Hematopoietic multipotent progenitor cell treated with erythropoietin and hydrocortisone succinate and interleukin-3 and kit ligand, for 4 days (in vitro differentiated cells): ENCODE data around the gene GSG1L2.

Experiments
- DNase-seq: peaks from one replicate; pipeline ENCODE4 v3.0.0-alpha.2; 2015

GSG1L2 gene

GRCh38 chr17:9821921-9822320 lies at the start of gene GSG1L2:
GSG1L2 (minus strand) TSS chr17:9822079; CDS start chr17:9822071, 8 bp downstream.
- no peak for DNase-seq

DNA sequence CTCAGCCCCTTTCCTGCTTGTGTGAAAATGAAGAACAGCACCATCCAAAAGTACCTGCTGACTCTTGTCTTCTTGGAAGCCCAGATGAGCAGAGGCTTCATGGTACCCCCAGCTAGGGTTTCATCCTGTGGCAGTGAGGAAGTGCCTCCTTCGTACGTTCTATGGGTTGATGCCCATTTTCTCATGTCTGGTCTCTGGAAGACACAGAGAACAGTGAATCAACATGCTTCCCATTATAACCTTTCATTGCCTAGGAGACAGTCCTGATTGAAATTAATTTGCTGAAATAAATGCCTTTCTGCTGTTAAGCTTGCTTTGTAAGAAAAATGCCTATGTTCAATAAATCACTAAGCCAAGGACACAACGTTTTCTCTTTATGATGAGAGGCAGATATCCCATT lies 46.7 kb upstream of the GSG1L2 start:
- DNase-seq: no peak

DNA sequence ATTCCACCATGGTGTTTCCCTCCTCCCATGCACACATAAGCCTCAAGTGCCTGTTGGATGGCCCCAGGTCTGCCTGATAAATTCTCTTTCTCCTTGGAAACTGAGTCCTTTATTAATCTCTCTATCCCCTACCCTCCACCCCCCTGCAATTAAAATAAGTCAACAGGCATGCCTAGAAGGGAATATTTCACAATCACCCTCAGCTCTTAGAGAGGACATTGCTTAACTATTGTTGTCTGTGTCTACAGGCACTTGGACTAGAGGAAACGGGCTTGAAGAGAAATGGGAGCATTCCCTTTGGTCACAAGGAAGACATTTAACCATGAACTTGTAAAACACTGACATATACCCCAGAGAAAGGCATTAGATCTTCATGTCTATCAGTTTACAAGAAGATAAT lies 43.7 kb upstream of the GSG1L2 start:
- DNase-seq: no peak

GRCh38 chr17:9862949-9863348 lies 41.1 kb upstream of the GSG1L2 start:
- DNase-seq: no peak

DNA sequence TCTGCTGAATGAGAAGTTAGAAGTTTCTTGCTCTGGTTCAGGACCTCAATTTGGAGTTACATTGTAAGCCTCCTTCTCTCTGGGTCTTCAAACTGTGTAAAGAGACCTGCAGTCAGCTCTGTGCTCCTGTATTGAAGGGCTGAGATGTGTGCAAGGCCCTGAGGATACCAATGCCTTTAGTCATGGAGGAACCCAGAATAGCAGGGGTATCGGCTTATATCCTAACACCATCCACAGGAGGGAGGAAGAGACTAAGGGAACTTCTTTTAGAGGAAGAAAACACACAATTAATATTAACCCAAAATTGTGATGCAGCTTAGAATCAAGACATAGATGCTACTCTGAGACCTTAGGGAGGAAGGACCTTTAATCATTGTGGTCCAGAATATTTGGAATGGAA lies 40.3 kb upstream of the GSG1L2 start:
- DNase-seq: no peak

GRCh38 chr17:9860851-9861250 lies 39.0 kb upstream of the GSG1L2 start:
- no peak for DNase-seq

DNA sequence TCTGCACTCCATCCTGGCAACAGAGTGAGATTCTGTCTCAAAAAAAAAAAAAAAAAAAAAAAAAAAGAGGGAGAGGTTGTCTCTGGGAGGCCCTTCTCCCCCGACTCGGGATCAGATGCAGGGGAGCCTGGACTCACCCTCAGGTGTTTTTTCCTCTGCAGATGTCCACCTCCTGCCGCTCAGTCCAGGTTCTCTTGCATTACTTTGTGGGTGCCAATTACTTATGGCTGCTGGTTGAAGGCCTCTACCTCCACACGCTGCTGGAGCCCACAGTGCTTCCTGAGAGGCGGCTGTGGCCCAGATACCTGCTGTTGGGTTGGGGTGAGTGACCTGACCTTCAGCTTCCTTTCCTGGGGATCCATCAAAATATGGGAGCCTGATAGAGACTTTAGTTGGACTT lies 37.9 kb upstream of the GSG1L2 start:
- DNase-seq: no peak

- no peak for DNase-seq
Observed at GRCh38 chr17:9855036-9855435, 33.2 kb upstream of the GSG1L2 start.

GRCh38 chr17:9854255-9854654 lies 32.4 kb upstream of the GSG1L2 start:
- no peak for DNase-seq

DNA sequence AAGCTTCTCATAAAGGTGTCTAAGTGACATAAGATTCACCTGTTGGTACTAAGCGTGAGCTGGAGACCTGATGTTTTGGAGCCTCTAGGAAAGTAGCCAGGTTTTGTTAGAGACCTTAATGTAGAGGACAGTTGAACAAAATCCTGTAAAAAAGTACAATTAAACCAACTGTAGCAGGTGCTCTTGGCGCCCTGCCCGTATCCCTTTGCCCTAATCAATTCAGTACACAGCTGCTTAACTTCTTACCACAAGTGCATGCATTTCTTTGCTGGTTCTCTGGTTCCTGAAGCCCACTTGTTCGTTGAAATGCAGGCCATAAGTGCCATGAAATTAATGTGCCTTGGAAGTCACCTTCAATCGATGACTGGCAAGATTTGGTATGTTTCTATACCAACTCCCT lies 28.3 kb upstream of the GSG1L2 start:
- no peak for DNase-seq

- no peak for DNase-seq
Observed at GRCh38 chr17:9845306-9845705, 23.4 kb upstream of the GSG1L2 start.

- no peak for DNase-seq
Observed at GRCh38 chr17:9844153-9844552, 22.3 kb upstream of the GSG1L2 start.

GRCh38 chr17:9843152-9844010 lies 21.5 kb upstream of the GSG1L2 start:
- no peak for DNase-seq

DNA sequence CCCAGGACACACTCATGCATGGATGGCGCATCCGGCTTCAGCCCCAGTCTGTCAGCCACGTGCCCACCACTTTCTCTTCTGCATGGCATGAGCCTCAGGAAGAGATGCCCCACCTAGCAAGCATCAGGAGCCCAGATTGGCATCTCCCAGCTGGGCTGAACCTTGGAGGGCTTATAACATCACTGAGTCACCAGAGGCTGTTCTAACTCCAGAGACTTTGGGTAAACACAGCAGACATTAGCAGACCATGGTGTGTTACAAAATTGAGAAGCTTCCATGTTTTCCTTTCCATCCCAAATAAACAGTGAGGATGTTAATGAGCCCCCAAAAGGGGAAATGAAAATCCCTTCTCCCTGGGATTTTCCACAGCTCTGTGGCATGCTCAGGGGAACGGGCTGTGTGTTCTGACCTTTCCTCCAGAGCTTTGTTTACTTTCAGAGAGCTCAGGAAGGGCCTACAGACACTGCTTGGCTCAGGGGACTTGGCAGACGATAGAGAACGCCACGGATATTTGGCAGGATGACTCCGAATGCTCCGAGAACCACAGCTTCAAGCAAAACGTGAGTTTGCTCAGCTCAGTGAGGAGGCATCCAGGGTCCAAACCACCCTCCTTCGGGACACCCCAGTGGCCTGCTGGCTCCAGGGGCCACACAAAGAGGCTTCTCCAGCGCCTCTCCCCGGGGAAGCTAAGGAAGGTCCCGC lies 20.3 kb upstream of the GSG1L2 start:
- no peak for DNase-seq

GRCh38 chr17:9839433-9839832 lies 17.6 kb upstream of the GSG1L2 start:
- no peak for DNase-seq

DNA sequence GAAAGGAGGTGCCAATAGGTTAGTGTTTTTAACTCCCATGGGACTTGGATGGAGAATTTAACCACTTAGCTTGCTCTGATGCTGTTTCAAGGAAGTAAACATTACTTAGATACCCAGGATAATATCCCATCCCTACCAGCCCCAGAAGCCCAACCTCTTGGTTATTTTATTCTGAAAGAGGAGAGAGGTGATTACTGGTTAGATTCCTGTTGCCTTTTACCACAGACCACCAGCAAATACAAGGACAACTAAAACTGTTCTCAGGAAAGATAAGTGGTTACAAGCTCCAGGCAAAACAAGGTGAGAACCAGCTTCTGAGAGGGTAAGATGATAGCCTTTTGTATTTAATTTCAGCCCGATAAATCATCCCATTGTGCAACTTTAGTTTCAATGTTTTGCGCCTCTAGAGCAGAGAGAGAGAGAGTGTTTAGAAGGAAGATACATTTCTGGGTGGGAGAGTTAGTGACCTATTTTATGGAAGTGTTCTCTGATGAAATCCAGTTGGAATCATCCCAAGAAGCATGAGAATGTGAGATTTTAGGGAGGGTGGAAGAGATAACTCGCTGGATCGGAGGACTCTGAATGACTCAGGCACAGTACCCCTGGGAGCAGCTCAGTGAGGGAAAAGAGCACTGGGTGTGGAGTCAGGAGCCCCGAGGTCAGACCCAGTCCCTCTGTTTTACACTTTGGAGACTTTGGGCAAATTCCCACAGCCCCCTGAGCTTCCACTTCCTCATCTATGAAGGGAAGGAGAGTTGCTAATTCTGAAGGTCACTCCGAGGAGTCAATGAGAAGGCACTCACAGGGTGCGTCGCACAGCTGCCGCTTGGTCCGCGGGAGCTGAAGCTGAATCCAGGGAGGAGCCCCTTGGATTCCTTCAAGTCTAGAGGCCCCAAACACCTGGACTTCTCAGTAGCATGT lies 15.9 kb upstream of the GSG1L2 start:
- no peak for DNase-seq

- DNase-seq: no peak
Observed at GRCh38 chr17:9833922-9834321, 12.0 kb upstream of the GSG1L2 start.

- DNase-seq: no peak
Observed at GRCh38 chr17:9830711-9831110, 8.8 kb upstream of the GSG1L2 start.

DNA sequence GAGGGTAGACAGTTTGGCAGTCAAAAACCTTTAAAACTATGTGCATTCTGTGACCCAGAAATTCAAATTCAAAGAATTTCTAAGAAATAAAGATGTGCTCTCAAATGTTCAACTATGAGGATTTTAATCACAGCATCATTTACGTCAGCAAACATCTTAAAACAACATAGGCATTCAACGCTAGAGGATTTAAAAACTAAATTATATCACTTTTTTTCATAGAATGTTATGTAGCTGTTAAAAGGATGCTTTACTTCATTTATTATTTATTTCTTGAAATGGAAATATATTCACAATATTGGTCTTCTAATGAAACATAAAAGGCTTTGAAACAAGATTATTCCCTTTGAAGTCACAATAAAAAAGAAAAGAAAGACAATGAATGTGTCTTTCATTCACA lies 7.5 kb upstream of the GSG1L2 start:
- DNase-seq: no peak

- no peak for DNase-seq
Observed at GRCh38 chr17:9828296-9829295, 6.7 kb upstream of the GSG1L2 start.

- no peak for DNase-seq
Observed at GRCh38 chr17:9825641-9826150, 3.8 kb upstream of the GSG1L2 start, which contains the start of gene GLP2R. GLP2R (plus strand) TSS chr17:9825924; CDS start chr17:9826064, 140 bp downstream.
